Erythroblast (primary cell): ENCODE data around the gene ALDH18A1.

ENCODE experiments used
- GATA1 ChIP-seq: IDR thresholded peaks from 2 replicates; pipeline ENCODE4 v1.6.1; 2011; ENCODE audit warnings: low read depth, mild to moderate bottlenecking, control low read depth, low read length, moderate library complexity
- POLR2A ChIP-seq: IDR thresholded peaks from 2 replicates; pipeline ENCODE4 v1.6.1; 2011; ENCODE audit warnings: mild to moderate bottlenecking, low read length

- TF ChIP-seq POLR2A (no peak), GATA1 (no peak)
These were observed 21.2 kb downstream of the ALDH18A1 start for GRCh38 chr10:95635319-95635733.
